ENCODE data around the gene CSRNP3.
A peak's percentile ranks its signal among the peaks of the same experiment; 100 is the strongest.

Gene CSRNP3

GRCh38 chr2:165471349-165471950 lies 2.0 kb downstream of the CSRNP3 start:
- peak in 1 of 51 donors; percentile 73 for DNase-seq

- peak in 1 of 51 donors; percentile 43 for DNase-seq
These were observed 3.4 kb downstream of the CSRNP3 start for GRCh38 chr2:165472922-165473321.

GRCh38 chr2:165474619-165475276 lies 5.2 kb downstream of the CSRNP3 start:
- peak in 1 of 51 donors; percentile 30 for DNase-seq

DNA sequence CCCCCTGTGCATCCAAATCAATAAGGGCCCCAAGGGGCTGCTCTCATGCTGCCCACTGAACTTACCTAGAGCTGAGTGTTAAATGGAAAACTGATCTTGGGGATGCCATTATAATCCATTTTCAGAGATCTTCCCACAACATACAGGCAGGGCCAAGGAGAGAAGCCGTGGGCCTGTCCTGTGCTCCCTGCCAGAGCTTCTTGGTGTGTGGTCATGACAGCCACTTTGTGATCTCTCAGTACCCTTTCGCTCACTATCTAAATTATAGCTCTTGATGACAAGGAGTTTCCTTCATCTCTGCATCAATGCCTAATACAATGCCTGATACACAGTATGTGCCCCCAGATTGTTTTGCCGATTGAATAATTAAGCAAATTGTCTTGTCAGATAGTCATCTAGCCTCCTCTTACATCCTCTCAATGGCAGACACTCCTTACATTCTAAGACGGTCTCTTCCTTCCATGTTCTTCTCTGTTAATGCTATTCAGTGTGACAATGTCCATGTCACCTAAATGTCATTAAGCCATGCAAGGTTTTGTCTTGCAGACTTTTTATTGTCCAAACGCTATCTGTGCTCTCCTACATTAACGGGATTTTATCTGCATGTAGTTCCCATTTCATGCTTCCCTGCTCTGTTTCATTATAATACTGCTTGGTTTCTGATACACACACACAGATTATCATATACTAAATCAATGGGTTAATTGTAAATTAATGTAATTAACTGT lies 5.9 kb downstream of the CSRNP3 start:
- peak in 5 of 51 donors; percentile 2 to 70 (median 7) for DNase-seq

- no peak for DNase-seq
These were observed 10.4 kb downstream of the CSRNP3 start for GRCh38 chr2:165479856-165480255.

DNA sequence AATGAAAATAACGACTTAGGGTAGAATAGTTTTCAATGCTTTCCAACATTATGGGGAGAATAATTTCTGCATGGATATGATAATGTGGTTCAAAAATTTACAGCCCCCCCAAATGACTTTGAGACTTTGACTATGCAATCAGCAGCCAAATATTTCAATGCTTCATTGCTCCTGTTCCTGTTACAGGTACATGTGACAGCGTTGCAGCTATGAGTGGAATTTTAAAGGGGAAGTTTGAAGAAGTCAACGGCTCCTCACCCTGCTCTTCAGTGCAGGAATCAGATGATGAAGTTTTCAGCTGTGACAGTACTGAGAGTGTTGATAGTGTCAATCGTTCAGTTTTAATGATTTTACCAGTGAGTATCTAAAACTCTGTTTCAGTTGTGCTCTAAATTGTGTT lies 25.1 kb downstream of the CSRNP3 start:
- no peak for DNase-seq

DNA sequence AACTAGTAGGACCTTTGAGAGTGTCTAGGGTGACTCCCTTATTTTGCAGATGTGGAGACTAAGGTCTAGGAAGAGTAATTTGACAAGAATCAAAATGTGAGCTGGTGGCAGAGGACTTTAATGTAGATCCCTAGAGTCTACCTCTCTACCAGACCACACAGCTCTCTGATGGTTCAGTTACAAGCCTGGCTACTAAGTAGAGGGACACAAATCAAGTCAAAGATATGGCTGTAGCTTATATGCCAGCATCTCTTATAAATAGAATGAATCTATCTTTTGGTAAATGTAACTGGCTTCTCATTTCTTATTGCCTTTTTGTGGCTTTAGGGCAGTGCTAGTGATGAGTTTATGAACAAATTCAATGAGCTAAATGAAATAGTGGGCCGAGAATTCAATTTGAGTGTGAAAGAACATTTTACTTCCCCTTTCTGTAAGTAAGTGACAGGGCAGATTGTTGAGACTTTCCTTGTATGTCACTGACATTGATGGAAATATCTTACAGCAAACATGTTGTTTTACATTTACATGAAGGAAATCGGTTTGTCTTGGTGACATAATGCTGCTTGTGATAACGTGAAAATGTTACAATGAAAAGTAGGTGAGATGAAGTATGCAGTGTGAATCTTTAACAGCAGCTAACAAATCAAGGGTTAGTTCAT lies 28.3 kb downstream of the CSRNP3 start:
- no peak for DNase-seq

DNA sequence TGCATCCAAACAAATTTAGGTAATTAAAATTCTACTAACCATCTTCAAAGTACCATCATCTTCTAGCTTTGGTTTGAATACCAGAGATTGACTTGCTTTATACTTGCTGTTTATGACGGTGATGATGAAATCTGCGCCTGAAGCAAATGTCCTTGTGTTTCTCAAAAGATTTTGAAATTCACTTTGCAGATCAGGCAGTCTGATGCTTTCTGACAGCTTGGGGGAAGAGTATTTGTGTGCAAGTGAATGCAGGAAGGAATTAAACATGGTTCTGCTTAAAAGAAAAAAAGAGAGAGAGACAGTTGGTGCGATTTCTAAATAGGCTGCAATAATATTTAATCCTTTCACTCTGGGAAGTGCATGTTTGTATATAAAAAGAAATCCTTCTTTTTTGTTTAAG lies 29.6 kb downstream of the CSRNP3 start:
- DNase-seq = no peak

DNA sequence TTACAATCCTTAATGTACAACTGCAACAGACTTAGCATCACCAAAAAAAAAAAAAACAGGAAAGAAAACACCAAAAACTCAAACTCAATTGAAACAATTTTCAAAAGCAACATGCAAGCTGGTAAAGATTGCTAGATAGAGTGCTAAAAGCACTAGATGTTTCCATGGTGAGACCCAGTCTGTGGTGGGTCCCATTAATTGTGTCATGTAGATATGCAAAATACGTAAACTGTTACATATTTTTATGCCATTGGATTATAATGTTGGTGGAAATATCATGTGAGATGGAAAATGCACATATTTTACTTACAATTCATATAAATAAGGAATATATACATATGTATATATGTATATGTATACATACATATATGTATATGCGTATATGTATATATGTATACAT lies 30.5 kb downstream of the CSRNP3 start:
- no peak for DNase-seq

- no peak for DNase-seq
These were observed 31.3 kb downstream of the CSRNP3 start for GRCh38 chr2:165500816-165501215.

DNA sequence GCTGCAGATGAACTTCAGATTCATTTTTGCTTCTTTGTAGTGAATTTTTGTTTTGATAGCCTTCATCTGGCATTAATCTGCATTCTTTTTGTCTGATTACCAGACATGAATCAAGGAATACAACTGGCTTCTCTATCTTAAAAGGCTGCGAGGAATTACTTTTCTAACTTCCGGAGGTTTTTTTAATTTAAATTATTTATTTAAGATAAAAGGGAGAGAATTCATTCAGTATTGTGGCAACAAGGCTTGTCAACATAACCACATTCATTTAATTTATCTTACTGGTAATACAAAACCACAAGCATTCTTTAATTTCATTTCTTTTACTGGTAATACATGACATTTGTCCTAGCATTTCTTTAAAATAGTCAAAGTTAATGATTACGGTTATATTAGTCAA lies 36.0 kb downstream of the CSRNP3 start:
- DNase-seq = no peak

- no peak for DNase-seq
These were observed 39.4 kb downstream of the CSRNP3 start for GRCh38 chr2:165508927-165509326.

GRCh38 chr2:165513479-165513878 lies 44.0 kb downstream of the CSRNP3 start:
- no peak for DNase-seq

- no peak for DNase-seq
These were observed 49.1 kb downstream of the CSRNP3 start for GRCh38 chr2:165518611-165519010.

DNA sequence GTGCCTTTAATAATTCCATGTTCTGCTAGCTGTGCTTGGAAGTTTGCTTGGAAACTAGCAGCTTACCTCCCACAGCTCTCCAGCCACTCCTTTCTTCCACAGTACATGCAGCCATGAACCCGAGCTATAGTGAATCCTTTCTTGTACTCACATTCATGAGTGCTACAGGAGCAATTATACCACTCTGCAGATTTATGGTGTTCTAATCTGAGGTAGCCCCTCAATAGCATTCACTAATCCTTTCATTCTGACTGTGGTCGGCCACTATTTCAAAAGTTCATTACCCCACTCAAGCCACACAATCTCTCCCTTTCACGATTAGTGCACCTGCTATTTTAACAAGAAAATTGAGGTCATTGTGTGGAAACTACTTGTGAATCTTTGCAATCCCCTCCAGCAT lies 53.2 kb downstream of the CSRNP3 start:
- no peak for DNase-seq

DNA sequence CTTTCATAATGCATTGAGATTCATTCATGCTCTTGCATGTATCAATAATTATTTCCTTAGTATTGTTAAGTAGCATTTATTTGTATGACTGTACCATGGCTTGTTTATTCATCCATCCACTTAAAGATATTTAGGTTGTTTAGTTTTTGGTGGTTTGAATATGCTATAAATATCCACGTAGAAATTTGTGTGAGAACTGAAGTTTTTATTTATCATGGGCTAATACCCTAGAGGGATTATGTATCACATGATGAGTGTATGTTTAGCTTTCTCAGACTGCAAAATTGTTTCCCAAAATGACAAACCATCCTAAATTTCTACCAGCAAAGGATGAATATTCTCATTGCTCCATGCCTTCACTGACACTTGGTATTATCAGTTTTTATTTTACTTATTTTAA lies 55.2 kb downstream of the CSRNP3 start:
- DNase-seq = no peak

DNA sequence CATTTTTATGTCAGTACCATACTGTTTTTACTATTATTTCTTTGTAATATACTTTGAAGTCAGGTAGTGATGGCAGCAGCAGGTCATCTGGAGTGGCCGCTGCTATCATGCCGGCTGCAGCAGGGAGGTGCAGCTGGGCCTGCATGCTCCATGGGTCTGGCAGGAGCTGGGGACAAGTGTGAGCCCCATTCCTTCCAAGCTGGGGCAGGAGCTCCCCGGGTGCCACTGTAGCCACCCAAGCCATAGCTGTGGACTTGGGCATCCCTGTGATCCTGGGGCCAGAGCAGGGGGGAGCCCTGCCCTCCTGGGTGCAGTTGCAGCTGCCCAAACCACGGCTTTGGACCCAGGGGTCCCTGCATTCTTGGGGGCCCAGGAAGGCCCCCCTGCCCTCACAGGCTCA lies 59.2 kb downstream of the CSRNP3 start:
- DNase-seq = no peak

DNA sequence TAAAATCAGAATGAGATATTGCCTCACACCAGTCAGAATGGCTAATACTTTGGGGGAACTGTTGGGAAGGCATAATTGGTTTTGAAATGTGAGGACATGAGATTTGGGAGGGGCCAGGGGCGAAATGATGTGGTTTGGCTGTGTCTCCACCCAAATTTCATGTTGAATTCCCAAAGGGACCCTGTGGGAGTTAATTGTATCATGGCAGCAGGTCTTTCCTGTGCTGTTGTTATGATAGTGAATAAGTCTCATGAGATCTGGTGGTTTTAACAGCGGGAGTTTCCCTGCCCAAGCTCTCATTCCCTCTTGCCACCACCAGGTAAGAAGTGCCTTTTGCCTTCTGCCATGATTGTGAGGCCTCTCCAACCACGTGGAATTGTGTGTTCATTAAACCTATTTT lies 59.6 kb downstream of the CSRNP3 start:
- no peak for DNase-seq

DNA sequence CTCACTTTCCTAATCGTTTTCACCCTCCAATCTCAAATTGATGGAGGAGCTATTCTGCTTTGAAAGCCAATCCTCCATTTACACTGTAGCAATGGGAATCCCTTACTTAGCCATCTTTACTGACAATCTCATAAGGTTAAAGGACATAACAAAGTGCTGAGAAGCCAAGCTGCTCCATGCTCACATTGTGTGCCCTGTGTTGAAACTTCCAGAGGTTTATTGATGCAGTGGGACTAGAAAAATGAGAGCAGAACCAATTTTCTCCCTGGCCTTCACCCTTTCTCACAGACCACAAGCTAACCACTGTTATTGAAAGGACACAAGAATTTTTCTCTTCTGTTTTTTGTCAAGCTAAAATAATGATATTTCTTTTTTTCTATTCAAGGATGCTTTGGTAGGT lies 63.8 kb downstream of the CSRNP3 start:
- no peak for DNase-seq

DNA sequence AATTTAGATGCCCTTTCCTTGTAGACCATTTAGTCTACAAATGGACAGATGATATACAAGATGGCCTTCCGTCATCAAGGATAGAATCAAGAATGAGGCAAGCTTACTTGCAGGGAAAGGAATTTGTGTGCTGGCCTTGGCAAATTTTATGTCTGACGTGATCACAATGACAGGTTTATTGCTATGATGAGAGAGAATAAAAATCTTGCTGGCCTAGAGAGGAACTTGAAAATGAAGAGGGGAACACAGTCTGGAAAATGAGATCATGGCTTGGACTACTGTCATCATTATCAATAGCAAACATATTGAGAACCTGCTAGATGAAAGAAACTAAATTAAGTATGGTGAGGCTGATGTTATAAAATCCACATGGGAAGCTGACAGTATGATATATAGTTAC lies 66.0 kb downstream of the CSRNP3 start:
- DNase-seq = no peak

- no peak for DNase-seq
These were observed 67.5 kb downstream of the CSRNP3 start for GRCh38 chr2:165536851-165537499.

DNA sequence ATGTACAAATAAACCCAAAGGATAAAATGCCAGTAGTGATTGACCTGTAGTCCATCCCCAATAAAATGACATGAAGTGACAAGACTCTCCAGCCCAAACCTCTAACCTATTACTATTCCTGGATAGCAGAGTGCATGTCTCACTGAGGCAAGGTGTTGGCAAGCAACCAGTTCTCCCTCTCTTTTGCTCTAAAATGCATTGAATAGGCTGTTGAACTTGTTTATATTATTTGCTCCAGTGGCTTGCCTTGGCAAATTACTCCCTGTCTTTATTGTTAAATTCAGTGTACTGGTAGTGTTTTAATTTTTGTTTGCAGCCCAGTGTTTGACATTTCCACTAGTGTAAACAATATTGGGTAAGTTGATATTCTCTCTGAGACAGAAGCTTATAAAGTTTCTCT lies 70.5 kb downstream of the CSRNP3 start:
- peak in 1 of 51 donors; percentile 26 for DNase-seq
